Fibroblast of villous mesenchyme (primary cell): ENCODE measurements around the gene C10orf67. TPM values are rescaled to one million over a fixed set of nuclear protein-coding genes. Genes with fewer than 3 reads are reported as not detected.

Experiments
- DNase-seq: peaks from one replicate; pipeline ENCODE4 v3.0.0-alpha.2; 2010; ENCODE audit warnings: low read depth
- H3K4me3 ChIP-seq: 2 replicates; pipeline ENCODE4 v1.5.1; 2011; ENCODE audit warnings: low read depth, mild to moderate bottlenecking, low read length
- total RNA-seq: library from RNA; depleted of rRNA; stranded (reverse); fragments of >200 nt; gene quantifications from 2 replicates; pipeline ENCODE4 v1.2.3, GENCODE V29; 2012
- TF ChIP-seq, protein P1 (sequence below): IDR thresholded peaks from 2 replicates; pipeline ENCODE4 v1.5.1; 2012; ENCODE audit warnings: low read depth, mild to moderate bottlenecking, low read length; ENCODE audit not compliant: insufficient read depth

Gene C10orf67
- total RNA-seq, 1 donor: under 0.01 TPM

DNA sequence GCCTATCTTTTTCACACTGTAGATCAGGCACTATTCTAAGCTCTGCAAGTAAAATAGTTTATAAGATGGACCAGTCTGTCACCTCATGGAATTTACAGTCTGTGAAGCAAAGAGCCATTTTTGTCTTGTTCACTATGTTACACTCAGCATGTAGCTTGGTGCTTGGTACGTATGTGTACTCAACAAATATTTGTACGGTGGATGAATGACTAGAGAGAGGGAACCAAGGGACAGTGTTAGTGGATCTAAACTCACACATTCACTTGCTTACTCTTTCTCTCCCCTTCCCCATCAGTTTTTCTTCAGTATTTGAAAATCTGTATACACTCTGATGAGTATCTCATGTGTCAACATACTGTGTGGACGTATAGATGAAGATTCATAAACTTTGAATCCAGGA lies 106.6 kb downstream of the C10orf67 start:
- no peak overlapping the region for H3K4me3 ChIP-seq
- DNase-seq: no peak
- TF ChIP-seq, protein P1, sequence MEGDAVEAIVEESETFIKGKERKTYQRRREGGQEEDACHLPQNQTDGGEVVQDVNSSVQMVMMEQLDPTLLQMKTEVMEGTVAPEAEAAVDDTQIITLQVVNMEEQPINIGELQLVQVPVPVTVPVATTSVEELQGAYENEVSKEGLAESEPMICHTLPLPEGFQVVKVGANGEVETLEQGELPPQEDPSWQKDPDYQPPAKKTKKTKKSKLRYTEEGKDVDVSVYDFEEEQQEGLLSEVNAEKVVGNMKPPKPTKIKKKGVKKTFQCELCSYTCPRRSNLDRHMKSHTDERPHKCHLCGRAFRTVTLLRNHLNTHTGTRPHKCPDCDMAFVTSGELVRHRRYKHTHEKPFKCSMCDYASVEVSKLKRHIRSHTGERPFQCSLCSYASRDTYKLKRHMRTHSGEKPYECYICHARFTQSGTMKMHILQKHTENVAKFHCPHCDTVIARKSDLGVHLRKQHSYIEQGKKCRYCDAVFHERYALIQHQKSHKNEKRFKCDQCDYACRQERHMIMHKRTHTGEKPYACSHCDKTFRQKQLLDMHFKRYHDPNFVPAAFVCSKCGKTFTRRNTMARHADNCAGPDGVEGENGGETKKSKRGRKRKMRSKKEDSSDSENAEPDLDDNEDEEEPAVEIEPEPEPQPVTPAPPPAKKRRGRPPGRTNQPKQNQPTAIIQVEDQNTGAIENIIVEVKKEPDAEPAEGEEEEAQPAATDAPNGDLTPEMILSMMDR: no peak

DNA sequence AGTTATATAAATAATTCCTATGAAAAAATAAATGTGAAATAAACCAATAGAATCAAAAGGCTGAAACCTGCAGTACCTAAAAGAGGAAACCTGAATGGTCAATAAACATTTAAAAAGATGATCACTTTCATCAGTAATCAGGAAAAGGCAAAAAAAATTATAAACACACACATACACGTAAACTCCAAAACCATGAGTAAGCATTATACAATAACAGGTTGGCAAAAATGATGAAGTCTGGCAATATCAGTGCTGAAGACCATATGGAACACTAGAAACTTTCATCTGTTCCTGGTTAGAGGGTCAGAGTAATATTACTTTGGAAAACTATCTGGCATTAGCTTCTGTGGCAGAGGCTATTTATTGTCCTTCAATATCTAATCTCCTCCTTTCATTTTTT lies 114.0 kb downstream of the C10orf67 start:
- H3K4me3 ChIP-seq: no peak overlapping the region
- TF ChIP-seq, protein P1: no peak
- no peak for DNase-seq

DNA sequence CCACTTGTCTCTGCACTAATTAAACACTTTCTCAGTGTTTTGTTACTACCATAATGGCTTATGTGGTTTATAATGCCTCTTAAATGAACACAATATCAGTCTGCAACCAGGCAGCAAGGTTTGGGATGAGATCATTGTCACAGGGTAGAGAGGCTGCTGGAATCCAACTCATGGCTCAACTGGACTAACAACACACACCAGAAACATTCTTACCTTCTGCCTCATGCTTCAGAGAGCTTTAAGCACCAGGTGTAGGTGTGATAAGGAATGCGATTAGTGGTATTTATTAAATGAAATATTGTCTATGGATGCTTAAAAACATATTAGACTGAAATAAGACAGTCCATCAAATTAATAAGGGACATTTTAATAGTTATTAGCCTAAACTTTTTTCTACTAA lies 127.1 kb downstream of the C10orf67 start:
- TF ChIP-seq, protein P1: no peak
- DNase-seq: no peak
- no peak overlapping the region for H3K4me3 ChIP-seq

DNA sequence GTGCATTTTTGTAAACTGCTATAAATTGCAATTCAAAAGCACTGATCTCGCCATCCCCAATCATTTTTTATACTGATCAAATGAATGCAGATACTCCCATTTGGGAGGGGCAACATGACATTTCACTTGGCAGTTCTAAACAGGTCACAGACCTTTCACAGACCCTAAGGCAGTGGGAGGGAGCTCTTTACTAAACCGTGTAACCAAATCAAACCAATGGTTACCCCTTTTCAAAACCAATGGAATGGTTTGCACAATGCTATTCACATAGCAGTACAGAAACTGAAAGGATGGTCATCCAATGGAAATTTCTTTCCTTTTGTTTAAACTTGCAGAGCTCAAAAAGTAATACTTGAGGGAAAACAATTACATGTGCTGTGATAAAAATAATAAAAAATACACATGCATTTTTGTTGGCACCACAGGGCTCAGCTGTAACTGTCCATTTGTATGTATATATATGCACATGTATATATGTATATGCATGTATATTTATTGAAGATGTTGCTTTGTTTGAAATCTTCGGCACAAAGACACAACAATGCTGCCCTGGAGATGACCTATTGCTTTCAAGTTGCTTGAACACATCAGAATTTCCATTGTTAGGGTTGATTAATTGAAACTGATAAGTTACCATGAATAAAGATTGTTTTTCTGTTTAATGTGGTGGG lies 138.5 kb downstream of the C10orf67 start:
- no peak overlapping the region for H3K4me3 ChIP-seq
- no peak for DNase-seq
- TF ChIP-seq, protein P1: no peak

DNA sequence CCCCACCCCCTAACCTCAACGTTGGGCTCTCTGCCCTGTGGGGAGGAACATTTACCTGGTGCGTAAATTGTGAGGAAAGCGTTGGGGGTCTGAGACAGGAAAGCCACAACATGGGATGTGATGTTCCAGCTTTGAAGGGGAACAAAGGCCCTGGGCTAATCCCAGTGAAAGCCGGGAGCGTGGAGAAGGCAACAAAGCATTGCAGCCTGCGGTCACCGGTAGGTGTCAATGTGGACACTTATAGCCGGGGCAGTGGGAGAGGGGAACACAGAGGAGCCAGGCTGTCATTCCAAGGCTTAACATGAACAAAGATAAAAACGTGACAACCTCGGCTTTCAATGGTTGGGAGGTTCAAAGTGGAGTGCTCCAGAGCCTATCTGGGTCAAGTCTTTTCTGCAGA lies 139.8 kb downstream of the C10orf67 start:
- TF ChIP-seq, protein P1: no peak
- H3K4me3 ChIP-seq: no peak overlapping the region
- DNase-seq: no peak

DNA sequence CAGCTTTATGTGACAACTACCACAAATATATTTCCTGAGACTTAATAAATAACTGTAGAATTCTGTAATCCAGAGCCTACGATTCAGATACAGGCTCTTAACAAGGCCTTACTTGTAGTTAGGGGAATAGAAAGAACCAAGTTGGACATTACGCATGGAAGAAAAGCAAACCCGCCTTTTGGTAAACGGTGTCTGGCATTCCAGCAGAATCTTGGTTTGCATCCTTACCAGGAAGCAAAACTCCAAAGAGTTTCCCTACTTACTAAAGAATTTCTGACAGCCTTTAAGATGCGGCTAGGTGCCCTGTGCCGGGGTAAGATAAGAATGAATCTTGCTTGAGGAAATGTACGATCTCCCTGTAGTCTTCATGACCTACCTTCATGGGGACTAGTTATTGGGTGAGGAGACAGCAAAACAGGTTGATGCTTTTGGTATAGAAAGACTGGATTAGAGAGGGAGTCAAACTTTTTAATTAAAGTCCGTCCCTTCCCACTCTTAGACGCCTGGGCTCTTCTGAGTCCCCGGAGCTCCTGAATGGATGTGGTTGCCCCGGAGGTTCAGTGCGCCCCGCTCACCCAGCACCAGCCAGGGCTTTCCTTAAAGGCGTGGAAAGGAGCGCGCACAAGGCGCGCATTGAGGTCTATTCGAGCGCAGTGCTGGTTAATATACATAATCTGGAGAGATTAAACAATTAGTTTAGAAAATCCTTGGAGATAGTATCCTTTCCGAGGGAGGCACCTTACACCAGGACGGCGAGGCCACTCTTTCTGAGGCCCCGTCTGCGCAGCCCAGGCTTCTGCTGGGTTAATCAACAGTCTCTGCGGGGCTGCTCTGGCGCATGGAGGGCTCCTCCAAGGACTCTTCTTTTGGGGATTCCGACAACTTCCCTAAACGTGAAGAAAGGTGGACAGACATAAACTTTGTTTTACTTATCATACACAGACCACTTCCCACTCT lies 140.9 kb downstream of the C10orf67 start:
- no peak overlapping the region for H3K4me3 ChIP-seq
- no peak for DNase-seq
- TF ChIP-seq, protein P1: no peak
